Measurements from ENCODE around the gene DNAH12.

- TF ChIP-seq CTCF (conservative IDR thresholded peaks at IDR 0.05; ENCODE audit: low read depth, low read length) (no peak), POLR2A (IDR thresholded peaks at IDR 0.05; ENCODE audit: low read depth, low read length) (no peak), RAD21 (IDR thresholded peaks at IDR 0.05; ENCODE audit: low read length) (no peak), MXI1 (IDR thresholded peaks at IDR 0.05; ENCODE audit: borderline replicate concordance, low read depth, low read length) (no peak), RFX5 (IDR thresholded peaks at IDR 0.05; ENCODE audit: low read depth, low read length) (no peak), USF2 (IDR thresholded peaks at IDR 0.05; ENCODE audit: low read depth, low read length) (no peak), MAFK (IDR thresholded peaks at IDR 0.05; ENCODE audit: low read depth, low read length) (no peak), FOS (IDR thresholded peaks at IDR 0.05; ENCODE audit: low read depth, low read length) (no peak), SMC3 (IDR thresholded peaks at IDR 0.05; ENCODE audit: low read depth, low read length) (no peak), MAZ (IDR thresholded peaks at IDR 0.05; ENCODE audit: borderline replicate concordance, low read depth, low read length) (no peak), CEBPB (IDR thresholded peaks at IDR 0.05; ENCODE audit: low read depth, low read length) (no peak), CHD1 (IDR thresholded peaks at IDR 0.05; ENCODE audit: low read depth, low read length) (no peak), NFE2L2 (IDR thresholded peaks at IDR 0.05; ENCODE audit: low read depth, low read length) (no peak), BHLHE40 (IDR thresholded peaks at IDR 0.05; ENCODE audit: low read depth, low read length) (no peak)
These were observed 268.8 kb downstream of the DNAH12 start for GRCh38 chr3:57275393-57275792.

Measured in IMR-90 (cell line).